Ramos (cell line): ENCODE measurements around the gene RXYLT1.
"Not testable (repeated sequence)": the region's sequence is repeated elsewhere in the genome, so short reads cannot be mapped to it uniquely, and the experiment has no call there.

Experiments used
- in situ Hi-C: fragments of 300-500 bp; cut with MboI; formaldehyde crosslinking; loops from one replicate; pipeline ENCODE4 v1.14.3; 2022; ENCODE audit warnings: low sequenced_read_pairs; ENCODE audit not compliant: unreplicated experiment

Gene RXYLT1

GRCh38 chr12:63779498-63780481 lies at the start of gene RXYLT1:
Gene RXYLT1 (plus strand): TSS chr12:63779909. CDS start chr12:63779961, 52 bp downstream.
- in situ Hi-C loops, result no loop called here

GRCh38 chr12:63732779-63733178 lies 46.9 kb upstream of the RXYLT1 start:
- in situ Hi-C loops, result not testable (repeated sequence)

- in situ Hi-C loops, result not testable (repeated sequence)
Measured at GRCh38 chr12:63733585-63733984, 46.1 kb upstream of the RXYLT1 start.

- in situ Hi-C loops, result not testable (repeated sequence)
Measured at GRCh38 chr12:63740551-63740950, 39.2 kb upstream of the RXYLT1 start.

GRCh38 chr12:63741431-63741830 lies 38.3 kb upstream of the RXYLT1 start:
- in situ Hi-C loops, result not testable (repeated sequence)

- in situ Hi-C loops, result not testable (repeated sequence)
Measured at GRCh38 chr12:63744110-63744509, 35.6 kb upstream of the RXYLT1 start.

- in situ Hi-C loops, result not testable (repeated sequence)
Measured at GRCh38 chr12:63746470-63746869, 33.2 kb upstream of the RXYLT1 start.

GRCh38 chr12:63747136-63747535 lies 32.6 kb upstream of the RXYLT1 start:
- in situ Hi-C loops, result not testable (repeated sequence)

GRCh38 chr12:63747553-63747952 lies 32.2 kb upstream of the RXYLT1 start:
- in situ Hi-C loops, result no loop called here

- in situ Hi-C loops, result no loop called here
Measured at GRCh38 chr12:63752283-63752682, 27.4 kb upstream of the RXYLT1 start.

- in situ Hi-C loops, result no loop called here
Measured at GRCh38 chr12:63752841-63753240, 26.9 kb upstream of the RXYLT1 start.

GRCh38 chr12:63753743-63754142 lies 26.0 kb upstream of the RXYLT1 start:
- in situ Hi-C loops, result no loop called here

- in situ Hi-C loops, result no loop called here
Measured at GRCh38 chr12:63764481-63764880, 15.2 kb upstream of the RXYLT1 start.

- in situ Hi-C loops, result no loop called here
Measured at GRCh38 chr12:63766498-63766897, 13.2 kb upstream of the RXYLT1 start.

- in situ Hi-C loops, result no loop called here
Measured at GRCh38 chr12:63770375-63770774, 9.3 kb upstream of the RXYLT1 start.

GRCh38 chr12:63777340-63777739 lies 2.4 kb upstream of the RXYLT1 start:
- in situ Hi-C loops, result no loop called here

GRCh38 chr12:63782466-63782865 lies 2.8 kb downstream of the RXYLT1 start:
- in situ Hi-C loops, result no loop called here

- in situ Hi-C loops, result no loop called here
Measured at GRCh38 chr12:63787306-63787705, 7.6 kb downstream of the RXYLT1 start.

GRCh38 chr12:63790608-63790945 lies 10.9 kb downstream of the RXYLT1 start:
- in situ Hi-C loops, result no loop called here

GRCh38 chr12:63792338-63792737 lies 12.6 kb downstream of the RXYLT1 start:
- in situ Hi-C loops, result no loop called here

GRCh38 chr12:63795032-63795687 lies 15.5 kb downstream of the RXYLT1 start:
- in situ Hi-C loops, result no loop called here
